Measurements from ENCODE around the gene SLC1A3. TPM values are rescaled to one million over a fixed set of nuclear protein-coding genes. Genes with fewer than 3 reads are reported as not detected.

Gene SLC1A3
- total RNA-seq, 1 experiment from 2014 or later = 18.6 TPM

DNA sequence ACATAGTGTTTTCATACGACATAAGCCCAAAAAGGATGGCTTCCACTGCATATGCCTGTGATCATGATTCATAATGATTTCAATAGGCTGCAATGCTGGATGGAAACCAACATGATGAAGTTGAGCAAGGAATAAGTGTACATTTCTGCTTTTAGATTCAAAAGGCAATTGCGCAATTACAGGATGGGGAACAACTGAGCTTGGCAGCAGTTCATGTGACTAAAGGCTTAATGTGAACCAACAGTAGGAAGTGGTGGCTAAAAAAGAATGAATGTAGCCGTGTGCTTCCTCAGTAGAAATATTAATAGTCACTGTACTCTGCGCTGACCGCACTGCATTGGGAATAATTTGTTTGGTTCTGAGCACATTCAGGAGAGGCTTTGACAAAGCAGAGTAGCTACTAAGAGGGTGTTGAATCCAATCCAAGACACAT is 51.2 kb downstream of the SLC1A3 start:
- H3K27me3 ChIP-seq (ENCODE audit: insufficient read depth, low read length) = no peaks in the 10 kb centered on the region
- no peak overlapping the region for H3K4me2 ChIP-seq (ENCODE audit: insufficient read depth, insufficient read length, low read length)
- peaks cover 15% of the 10 kb centered on the region; the same call in 1 of the 2 replicates for H3K4me1 ChIP-seq (ENCODE audit: insufficient read depth, low read length)
- Mint-ChIP-seq H3K27ac (no peak overlapping the region; a peak in 1 of 7 replicates), H3K4me1 (peaks cover 23 to 30% of the 10 kb centered on the region in 2 experiments), H3K36me3 (ENCODE audit: insufficient read depth in 1 of 3, low read depth in 3 of 3) (peaks cover 0 to 3% (median 0%) of the 10 kb centered on the region in 3 experiments; a peak in 2 of 7 replicates), H3K4me3 (no peak overlapping the region), H3K9me3 (no peaks in the 10 kb centered on the region), H3K27me3 (ENCODE audit: low read depth) (no peaks in the 10 kb centered on the region)
- no peak overlapping the region for H3T11ph ChIP-seq (ENCODE audit: low read length)
- TF ChIP-seq, protein P1, sequence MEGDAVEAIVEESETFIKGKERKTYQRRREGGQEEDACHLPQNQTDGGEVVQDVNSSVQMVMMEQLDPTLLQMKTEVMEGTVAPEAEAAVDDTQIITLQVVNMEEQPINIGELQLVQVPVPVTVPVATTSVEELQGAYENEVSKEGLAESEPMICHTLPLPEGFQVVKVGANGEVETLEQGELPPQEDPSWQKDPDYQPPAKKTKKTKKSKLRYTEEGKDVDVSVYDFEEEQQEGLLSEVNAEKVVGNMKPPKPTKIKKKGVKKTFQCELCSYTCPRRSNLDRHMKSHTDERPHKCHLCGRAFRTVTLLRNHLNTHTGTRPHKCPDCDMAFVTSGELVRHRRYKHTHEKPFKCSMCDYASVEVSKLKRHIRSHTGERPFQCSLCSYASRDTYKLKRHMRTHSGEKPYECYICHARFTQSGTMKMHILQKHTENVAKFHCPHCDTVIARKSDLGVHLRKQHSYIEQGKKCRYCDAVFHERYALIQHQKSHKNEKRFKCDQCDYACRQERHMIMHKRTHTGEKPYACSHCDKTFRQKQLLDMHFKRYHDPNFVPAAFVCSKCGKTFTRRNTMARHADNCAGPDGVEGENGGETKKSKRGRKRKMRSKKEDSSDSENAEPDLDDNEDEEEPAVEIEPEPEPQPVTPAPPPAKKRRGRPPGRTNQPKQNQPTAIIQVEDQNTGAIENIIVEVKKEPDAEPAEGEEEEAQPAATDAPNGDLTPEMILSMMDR (conservative IDR thresholded peaks at IDR 0.05) = no peak
- no peak overlapping the region for H2BK12ac ChIP-seq (ENCODE audit: insufficient read length, low read depth, low read length)
- no peak overlapping the region for H3K56ac ChIP-seq (ENCODE audit: insufficient read length, low read depth, low read length)
- H4K91ac ChIP-seq (ENCODE audit: insufficient read length, low read depth, low read length) = no peak overlapping the region
- no peaks in the 10 kb centered on the region for H3K9me3 ChIP-seq (ENCODE audit: control insufficient read depth, low read depth, low read length)
- H3K79me2 ChIP-seq (ENCODE audit: insufficient read depth, low read length) = no peaks in the 10 kb centered on the region
- no peak overlapping the region for H3K18ac ChIP-seq (ENCODE audit: insufficient read length, low read depth, low read length)
- no peak overlapping the region for H2AFZ ChIP-seq (ENCODE audit: low read length)
- H2BK5ac ChIP-seq (ENCODE audit: insufficient read length, low read length) = no peak overlapping the region
- no peak overlapping the region for H3K23ac ChIP-seq (ENCODE audit: insufficient read length, low read depth, low read length)
- no peak overlapping the region for H2BK15ac ChIP-seq (ENCODE audit: low read depth, low read length)
- H2BK20ac ChIP-seq (ENCODE audit: low read depth, low read length, poor library complexity, severe bottlenecking) = no peak overlapping the region
- no peak overlapping the region for H3K27ac ChIP-seq (ENCODE audit: insufficient read length, low read depth, low read length)
- H3K23me2 ChIP-seq (ENCODE audit: insufficient read length, low read depth, low read length, poor library complexity, severe bottlenecking) = no peaks in the 10 kb centered on the region
- no peaks in the 10 kb centered on the region for H4K20me1 ChIP-seq (ENCODE audit: control insufficient read depth, insufficient read depth, insufficient read length)
- DNase-seq = no peak
- no peak overlapping the region for H3K14ac ChIP-seq (ENCODE audit: insufficient read depth, low read length)
- H3K79me1 ChIP-seq (ENCODE audit: insufficient read depth, low read depth, low read length, poor library complexity, severe bottlenecking) = no peaks in the 10 kb centered on the region
- whole genome bisulfite sequencing (ENCODE audit: extremely low coverage, insufficient read length, low lambda C conversion rate) = no CpG with 5 or more reads among the region's 5 CpGs
- no peak overlapping the region for H4K5ac ChIP-seq (ENCODE audit: insufficient read length, low read depth, low read length)
- H3K9ac ChIP-seq (ENCODE audit: extremely low read depth, insufficient read length, low read length) = no peak overlapping the region
- no peak overlapping the region for H4K8ac ChIP-seq (replicated peaks; ENCODE audit: insufficient read length, low read depth, low read length)
- H2AK5ac ChIP-seq (ENCODE audit: insufficient read length, low read length) = no peak overlapping the region
- no peak overlapping the region for H2BK120ac ChIP-seq (ENCODE audit: low read depth, low read length, poor library complexity, severe bottlenecking)
- H3K4ac ChIP-seq (ENCODE audit: low read depth, low read length) = no peak overlapping the region

Measured in H9 (cell line).